Body of pancreas (tissue), 4 donors: ENCODE results near the gene HOXC10. TPM values are rescaled to one million over a fixed set of nuclear protein-coding genes. Genes with fewer than 3 reads are reported as not detected.

ENCODE experiments used
- ATAC-seq: fragments of 150-250 bp; one replicate; pipeline ENCODE4 v1.9.1; 2016
- DNase-seq, 4 donors: peaks; one replicate each; pipeline ENCODE4 v3.0.0-alpha.2; 2019
- H3K27ac ChIP-seq, 4 donors: fragments of 200-600 bp; sonication (generic); 1 replicate in 3 of 4; 2 replicates in 1 of 4; pipeline versions ENCODE4 v1.5.1 to v1.6.1; 2016 to 2019; ENCODE audit warnings: mild to moderate bottlenecking in 1 of 4, mixed read lengths in 1 of 4, moderate library complexity in 1 of 4
- H3K27me3 ChIP-seq, 2 donors: fragments of 200-600 bp; sonication (generic); one replicate each; pipeline ENCODE4 v1.6.0; 2016; ENCODE audit warnings: mild to moderate bottlenecking in 1 of 2
- H3K36me3 ChIP-seq, 2 donors: fragments of 200-600 bp; sonication (generic); replicated peaks in 1 of 2; 2 replicates each; pipeline ENCODE4 v1.5.1; 2016; ENCODE audit warnings: low read depth in 2 of 2; ENCODE audit not compliant: insufficient read depth in 1 of 2
- H3K4me1 ChIP-seq: fragments of 200-600 bp; sonication (generic); one replicate; pipeline ENCODE4 v1.6.0; 2016
- H3K4me3 ChIP-seq, 2 donors: fragments of 200-600 bp; sonication (generic); 1 replicate in 1 of 2; 2 replicates in 1 of 2; pipeline ENCODE4 v1.5.1; 2016 to 2019
- H3K9me3 ChIP-seq, 3 donors: fragments of 200-600 bp; sonication (generic); 1 replicate in 2 of 3; 2 replicates in 1 of 3; pipeline ENCODE4 v1.5.1; 2016
- CTCF ChIP-seq, 7 experiments: fragments of 450-650 bp in 4 of 7; fragments of 200-600 bp in 3 of 7; sonication (generic) in 3 of 7; IDR thresholded peaks; one replicate each; pipeline ENCODE4 v1.5.1; 2016 to 2019; ENCODE audit warnings: antibody characterized with exemption in 7 of 7
- POLR2A ChIP-seq, 3 donors: fragments of 450-650 bp; IDR thresholded peaks; one replicate each; pipeline ENCODE4 v1.6.1; 2016; ENCODE audit warnings: antibody characterized with exemption in 3 of 3, mild to moderate bottlenecking in 2 of 3
- WGBS, 2 donors: methylation state at CpG; one replicate each; pipeline ENCODE4 v1.1.5; 2017; 5-methylcytosine and 5-hydroxymethylcytosine counted together
- intact Hi-C: fragments of 100-400 bp; cut with DNase I; formaldehyde crosslinking; loops from one replicate; pipeline ENCODE4 v1.15.1; 2023
- total RNA-seq, 2 donors: library from RNA; depleted of rRNA; stranded (reverse); fragments of >200 nt; gene quantifications; one replicate each; pipeline ENCODE4 v1.1.0, GENCODE V29; 2016

HOXC10 gene
- total RNA-seq, 2 donors from 2014 or later, result not detected

GRCh38 chr12:54021432-54022013, 36.6 kb downstream of the HOXC10 start:
- WGBS, 2 donors, result 31 to 53% methylated on average over 16 of the region's 16 CpGs
- Histone ChIP-seq H3K27ac (no peak overlapping the region), H3K27me3 (peaks cover 0 to 13% of the 10 kb centered on the region in 2 donors)

GRCh38 chr12:54022960-54023884, 38.3 kb downstream of the HOXC10 start:
- H3K27me3 ChIP-seq, result peaks cover 0 to 16% of the 10 kb centered on the region in 2 donors
- no peak overlapping the region for H3K27ac ChIP-seq

More at GRCh38 chr12:54021432-54022013, 36.6 kb downstream of the HOXC10 start:
- Histone ChIP-seq H3K9me3 (no peaks in the 10 kb centered on the region), H3K4me1 (peaks cover 25% of the 10 kb centered on the region), H3K4me3 (no peak overlapping the region), H3K36me3 (no peaks in the 10 kb centered on the region)
- TF ChIP-seq CTCF (IDR thresholded peaks at IDR 0.05), result no peak
- TF ChIP-seq POLR2A (IDR thresholded peaks at IDR 0.05), result no peak
- no peak for ATAC-seq
- intact Hi-C loops, result no loop called here
- DNase-seq, result no peak

GRCh38 chr12:54024127-54024526, 39.2 kb downstream of the HOXC10 start:
- peaks cover 20% of the 10 kb centered on the region for H3K4me1 ChIP-seq
- ATAC-seq (no peak), DNase-seq (no peak)
- H3K36me3 ChIP-seq, result no peaks in the 10 kb centered on the region
- H3K27me3 ChIP-seq, result peaks cover 0 to 22% of the 10 kb centered on the region in 2 donors
- no peak for TF ChIP-seq POLR2A (IDR thresholded peaks at IDR 0.05)
- intact Hi-C loops, result no loop called here
- no peak overlapping the region for H3K4me3 ChIP-seq
- H3K9me3 ChIP-seq, result no peaks in the 10 kb centered on the region
- 23 to 38% methylated on average over 17 of the region's 17 CpGs for WGBS, 2 donors
- no peak overlapping the region for H3K27ac ChIP-seq

More at GRCh38 chr12:54022960-54023884, 38.3 kb downstream of the HOXC10 start:
- 29 to 37% methylated on average over 8 of the region's 8 CpGs for WGBS, 2 donors
- no peak overlapping the region for H3K4me3 ChIP-seq
- DNase-seq, result no peak
- H3K36me3 ChIP-seq, result no peaks in the 10 kb centered on the region
- ATAC-seq, result no peak
- intact Hi-C loops, result no loop called here
- TF ChIP-seq POLR2A (IDR thresholded peaks at IDR 0.05), result no peak
- TF ChIP-seq CTCF (IDR thresholded peaks at IDR 0.05), result no peak
- no peaks in the 10 kb centered on the region for H3K9me3 ChIP-seq
- peaks cover 15% of the 10 kb centered on the region for H3K4me1 ChIP-seq

- intact Hi-C loops, result no loop called here
- Histone ChIP-seq H3K4me3 (no peak overlapping the region), H3K27me3 (peaks cover 0 to 22% of the 10 kb centered on the region in 2 donors), H3K9me3 (no peaks in the 10 kb centered on the region), H3K4me1 (peaks cover 18% of the 10 kb centered on the region), H3K27ac (no peak overlapping the region), H3K36me3 (no peaks in the 10 kb centered on the region)
- ATAC-seq, result no peak
- TF ChIP-seq POLR2A (IDR thresholded peaks at IDR 0.05), result no peak
- TF ChIP-seq CTCF (IDR thresholded peaks at IDR 0.05), result no peak
- DNase-seq, result no peak
- WGBS, 2 donors, result 44 to 53% methylated on average over 5 of the region's 5 CpGs
These were observed 39.8 kb downstream of the HOXC10 start for GRCh38 chr12:54024581-54025305.
